Endothelial cell of umbilical vein (primary cell): Measurements from ENCODE around the gene LCLAT1. TPM values are rescaled to one million over a fixed set of nuclear protein-coding genes. Genes with fewer than 3 reads are reported as not detected.

Experiments used
- BruUV-seq: library from RNA; stranded (reverse); fragments of 400-500 nt; replicated peaks from 2 replicates; lab custom pipeline; 2021; lab: Mats Ljungman, UMichigan
- CTCF ChIA-PET: fragments of 300-600, 350-600 bp; sonication (Branson Sonifier 250); formaldehyde crosslinking; loops from one replicate; lab custom pipeline; 2021; ENCODE audit warnings: antibody characterized with exemption, inconsistent platforms; lab: Charles Lee
- POLR2A ChIA-PET: fragments of 300-600, 350-600 bp; sonication (Branson Sonifier 250); formaldehyde crosslinking; loops from one replicate; lab custom pipeline; 2021; ENCODE audit warnings: antibody characterized with exemption, inconsistent platforms; lab: Charles Lee
- DNase-seq: peaks from one replicate; pipeline ENCODE4 v3.0.0-alpha.2; 2011; ENCODE audit warnings: low read depth, low spot score
- FAIRE-seq: peaks from 2 replicates; lab custom pipeline; 2011; peaks lifted over from hg19 to GRCh38; lab: Jason Lieb, UNC
- H2AFZ ChIP-seq: 2 replicates; pipeline ENCODE4 v1.6.0; 2012; ENCODE audit warnings: low read depth, low read length, control low read depth, inconsistent platforms
- H3K27ac ChIP-seq: 2 replicates; pipeline ENCODE4 v1.5.1; 2011; ENCODE audit warnings: low read depth, mild to moderate bottlenecking, control low read depth, low read length, moderate library complexity; ENCODE audit not compliant: insufficient read depth
- H3K27me3 ChIP-seq, 2 experiments: 2 replicates each; pipeline versions ENCODE4 v1.6.0 to v1.6.1; 2011; ENCODE audit warnings: low read length in 2 of 2, mixed read lengths in 1 of 2; ENCODE audit not compliant: control insufficient read depth in 2 of 2, insufficient read depth in 2 of 2
- H3K36me3 ChIP-seq, 2 experiments: 2 replicates in 1 of 2; 3 replicates in 1 of 2; pipeline ENCODE4 v1.5.1; 2011; ENCODE audit warnings: low read length in 2 of 2, mild to moderate bottlenecking in 1 of 2, moderate library complexity in 1 of 2; ENCODE audit not compliant: control insufficient read depth in 2 of 2, insufficient read depth in 2 of 2; ENCODE audit errors: extremely low read depth in 1 of 2
- H3K4me1 ChIP-seq: 3 replicates; pipeline ENCODE4 v1.5.1; 2011; ENCODE audit warnings: mild to moderate bottlenecking, low read length; ENCODE audit not compliant: control insufficient read depth, insufficient read depth; ENCODE audit errors: extremely low read depth
- H3K4me2 ChIP-seq: 2 replicates; pipeline ENCODE4 v1.6.1; 2011; ENCODE audit warnings: low read length, control low read depth, mixed read lengths; ENCODE audit not compliant: insufficient read depth
- H3K4me3 ChIP-seq, 3 experiments: fragments of 200-600 bp in 1 of 3; sonication (generic), shearing (Covaris generic) in 1 of 3; replicated peaks in 1 of 3; 2 replicates each; pipeline ENCODE4 v1.5.1; 2011 to 2016; ENCODE audit warnings: control low read depth in 3 of 3, low read length in 3 of 3, mild to moderate bottlenecking in 2 of 3, inconsistent platforms in 1 of 3, low read depth in 1 of 3, moderate library complexity in 1 of 3; ENCODE audit not compliant: insufficient read depth in 1 of 3
- H3K79me2 ChIP-seq: 2 replicates; pipeline ENCODE4 v1.6.0; 2012; ENCODE audit warnings: low read length, inconsistent platforms; ENCODE audit not compliant: control insufficient read depth, insufficient read depth
- H3K9ac ChIP-seq: replicated peaks from 2 replicates; pipeline ENCODE3; 2011; ENCODE audit warnings: low read length, control low read depth; ENCODE audit not compliant: insufficient read depth; ENCODE audit errors: extremely low read depth
- H3K9me1 ChIP-seq: replicated peaks from 3 replicates; pipeline ENCODE4 v1.6.0; 2011; ENCODE audit warnings: mild to moderate bottlenecking, low read length; ENCODE audit not compliant: control insufficient read depth, insufficient read depth; ENCODE audit errors: extremely low read depth
- H3K9me3 ChIP-seq: replicated peaks from 2 replicates; pipeline ENCODE4 v1.5.1; 2012; ENCODE audit warnings: low read length, inconsistent platforms; ENCODE audit not compliant: control insufficient read depth, insufficient read depth
- H4K20me1 ChIP-seq: replicated peaks from 2 replicates; pipeline ENCODE3; 2011; ENCODE audit warnings: mild to moderate bottlenecking, low read length; ENCODE audit not compliant: control insufficient read depth, insufficient read depth; ENCODE audit errors: extremely low read depth
- EZH2 ChIP-seq: IDR thresholded peaks from 2 replicates; pipeline ENCODE4 v1.6.1; 2012; ENCODE audit warnings: borderline replicate concordance, low read depth, mild to moderate bottlenecking, moderate library complexity, low read length, inconsistent platforms; ENCODE audit not compliant: severe bottlenecking
- FOS ChIP-seq: IDR thresholded peaks from 2 replicates; pipeline ENCODE4 v1.6.1; 2011; ENCODE audit warnings: mild to moderate bottlenecking, low read length, moderate library complexity, borderline replicate concordance; ENCODE audit not compliant: insufficient read depth
- GATA2 ChIP-seq: IDR thresholded peaks from 2 replicates; pipeline ENCODE4 v1.7.0; 2011; ENCODE audit warnings: low read depth, mild to moderate bottlenecking, moderate library complexity, mixed read lengths, low read length; ENCODE audit not compliant: insufficient read length, insufficient read depth
- JUN ChIP-seq: IDR thresholded peaks from 2 replicates; pipeline ENCODE4 v1.6.1; 2011; ENCODE audit warnings: borderline replicate concordance, low read depth; ENCODE audit not compliant: insufficient read length, insufficient read depth
- MAX ChIP-seq: IDR thresholded peaks from 2 replicates; pipeline ENCODE4 v1.6.1; 2011; ENCODE audit not compliant: insufficient read depth, insufficient read length
- MYC ChIP-seq: IDR thresholded peaks from one replicate; pipeline ENCODE4 v1.6.1; 2011; ENCODE audit warnings: mild to moderate bottlenecking, low read depth, low read length
- POLR2A ChIP-seq: IDR thresholded peaks from 2 replicates; pipeline ENCODE4 v1.6.1; 2012; ENCODE audit warnings: low read depth, mild to moderate bottlenecking, control low read depth, low read length
- POLR2AphosphoS5 ChIP-seq: IDR thresholded peaks from 2 replicates; pipeline ENCODE4 v1.6.1; 2012; ENCODE audit warnings: low read depth, mild to moderate bottlenecking, control low read depth, low read length, moderate library complexity; ENCODE audit not compliant: insufficient read depth
- dilution Hi-C: fragments of 300-500 bp; cut with MboI; formaldehyde crosslinking; loops from one replicate; pipeline ENCODE4 v1.15.0; 2019; ENCODE audit warnings: low sequenced_read_pairs; ENCODE audit not compliant: extremely low pct_ligation_motif_present
- intact Hi-C: fragments of 100-400 bp; cut with micrococcal nuclease; formaldehyde crosslinking; loops from one replicate; pipeline ENCODE4 v1.10.0; 2022
- polyA plus RNA-seq, 4 experiments: library from polyadenylated mRNA; depleted of rRNA in 3 of 4; stranded (reverse) in 3 of 4; unstranded in 1 of 4; fragments of >200 nt; gene quantifications; 2 replicates each; pipeline versions ENCODE4 v1.2.1 to v1.2.3, GENCODE V29; 2011 to 2012; ENCODE audit warnings: missing spikeins in 1 of 4
- total RNA-seq: library from RNA; stranded (reverse); gene quantifications from 2 replicates; pipeline ENCODE4 v1.2.3, GENCODE V29; 2021
- TF ChIP-seq, protein P1 (sequence below), 2 donors: IDR thresholded peaks; 1 replicate in 1 of 2; 2 replicates in 1 of 2; pipeline ENCODE4 v1.5.1; 2011; ENCODE audit warnings: low read length in 2 of 2, mild to moderate bottlenecking in 2 of 2, moderate library complexity in 2 of 2, control low read depth in 1 of 2, inconsistent platforms in 1 of 2, low read depth in 1 of 2; ENCODE audit not compliant: insufficient read depth in 1 of 2; ENCODE audit errors: extremely low read depth in 1 of 2

The LCLAT1 gene
- total and polyA plus RNA-seq, 2 donors (not counting 3 experiments of a cell fraction or from before 2014, with no cell fraction given), result 6.1 to 20.8 TPM

GRCh38 chr2:30629866-30630265 lies 182.8 kb downstream of the LCLAT1 start:
- FAIRE-seq (peak; percentile 31), DNase-seq (no peak)
- POLR2A ChIA-PET, result no interaction called here
- no peaks in the 10 kb centered on the region for H3K79me2 ChIP-seq
- H3K27me3 ChIP-seq, result no peaks in the 10 kb centered on the region
- H3K27ac ChIP-seq, result no peak overlapping the region
- H3K9me3 ChIP-seq, result no peaks in the 10 kb centered on the region
- no peaks in the 10 kb centered on the region for H3K4me1 ChIP-seq
- no peak overlapping the region for H3K9ac ChIP-seq
- H3K36me3 ChIP-seq, result no peaks in the 10 kb centered on the region
- intact Hi-C loops, result no loop called here
- BruUV-seq, result no TSS peak
- H3K4me3 ChIP-seq, result no peak overlapping the region
- H3K4me2 ChIP-seq, result no peak overlapping the region
- dilution Hi-C loops, result no loop called here
- H3K9me1 ChIP-seq, result no peaks in the 10 kb centered on the region
- H2AFZ ChIP-seq, result no peak overlapping the region
- TF ChIP-seq MYC (no peak), FOS (no peak), EZH2 (no peak), POLR2A (no peak), MAX (no peak), POLR2AphosphoS5 (no peak), GATA2 (no peak), JUN (no peak)
- TF ChIP-seq, protein P1, sequence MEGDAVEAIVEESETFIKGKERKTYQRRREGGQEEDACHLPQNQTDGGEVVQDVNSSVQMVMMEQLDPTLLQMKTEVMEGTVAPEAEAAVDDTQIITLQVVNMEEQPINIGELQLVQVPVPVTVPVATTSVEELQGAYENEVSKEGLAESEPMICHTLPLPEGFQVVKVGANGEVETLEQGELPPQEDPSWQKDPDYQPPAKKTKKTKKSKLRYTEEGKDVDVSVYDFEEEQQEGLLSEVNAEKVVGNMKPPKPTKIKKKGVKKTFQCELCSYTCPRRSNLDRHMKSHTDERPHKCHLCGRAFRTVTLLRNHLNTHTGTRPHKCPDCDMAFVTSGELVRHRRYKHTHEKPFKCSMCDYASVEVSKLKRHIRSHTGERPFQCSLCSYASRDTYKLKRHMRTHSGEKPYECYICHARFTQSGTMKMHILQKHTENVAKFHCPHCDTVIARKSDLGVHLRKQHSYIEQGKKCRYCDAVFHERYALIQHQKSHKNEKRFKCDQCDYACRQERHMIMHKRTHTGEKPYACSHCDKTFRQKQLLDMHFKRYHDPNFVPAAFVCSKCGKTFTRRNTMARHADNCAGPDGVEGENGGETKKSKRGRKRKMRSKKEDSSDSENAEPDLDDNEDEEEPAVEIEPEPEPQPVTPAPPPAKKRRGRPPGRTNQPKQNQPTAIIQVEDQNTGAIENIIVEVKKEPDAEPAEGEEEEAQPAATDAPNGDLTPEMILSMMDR (IDR thresholded peaks at IDR 0.05; ENCODE audit: extremely low read depth in 1 of 2, insufficient read depth in 1 of 2, low read depth in 1 of 2, low read length in 2 of 2), result no peak
- H4K20me1 ChIP-seq, result no peaks in the 10 kb centered on the region
- CTCF ChIA-PET, result no interaction called here
